ENCODE data around the gene TSKU.

Gene TSKU

GRCh38 chr11:76752321-76753143, 30.6 kb upstream of the TSKU start:
- no peak for DNase-seq (ENCODE audit: extremely low read depth in 1 of 2, low read depth in 1 of 2)

- no peak for DNase-seq (ENCODE audit: extremely low read depth in 1 of 2, low read depth in 1 of 2)
These were observed 29.7 kb upstream of the TSKU start for GRCh38 chr11:76753449-76753848.

- no peak for DNase-seq (ENCODE audit: extremely low read depth in 1 of 2, low read depth in 1 of 2)
These were observed 29.2 kb upstream of the TSKU start for GRCh38 chr11:76753950-76754349.

GRCh38 chr11:76756341-76756741, 26.8 kb upstream of the TSKU start:
- DNase-seq (ENCODE audit: extremely low read depth in 1 of 2, low read depth in 1 of 2): no peak

GRCh38 chr11:76758311-76758710, 24.8 kb upstream of the TSKU start:
- DNase-seq (ENCODE audit: extremely low read depth in 1 of 2, low read depth in 1 of 2): no peak

GRCh38 chr11:76759092-76759491, 24.1 kb upstream of the TSKU start:
- DNase-seq (ENCODE audit: extremely low read depth in 1 of 2, low read depth in 1 of 2): no peak

- no peak for DNase-seq (ENCODE audit: extremely low read depth in 1 of 2, low read depth in 1 of 2)
These were observed 23.6 kb upstream of the TSKU start for GRCh38 chr11:76759517-76759916.

GRCh38 chr11:76760236-76760635, 22.9 kb upstream of the TSKU start:
- no peak for DNase-seq (ENCODE audit: extremely low read depth in 1 of 2, low read depth in 1 of 2)

- DNase-seq (ENCODE audit: extremely low read depth in 1 of 2, low read depth in 1 of 2): no peak
These were observed 21.3 kb upstream of the TSKU start for GRCh38 chr11:76761718-76762355.

GRCh38 chr11:76762356-76762752, 20.8 kb upstream of the TSKU start:
- no peak for DNase-seq (ENCODE audit: extremely low read depth in 1 of 2, low read depth in 1 of 2)

- DNase-seq (ENCODE audit: extremely low read depth in 1 of 2, low read depth in 1 of 2): no peak
These were observed 20.1 kb upstream of the TSKU start for GRCh38 chr11:76762867-76763572.

- no peak for DNase-seq (ENCODE audit: extremely low read depth in 1 of 2, low read depth in 1 of 2)
These were observed 19.4 kb upstream of the TSKU start for GRCh38 chr11:76763573-76764346.

GRCh38 chr11:76764941-76765665, 18.1 kb upstream of the TSKU start:
- DNase-seq (ENCODE audit: extremely low read depth in 1 of 2, low read depth in 1 of 2): no peak

GRCh38 chr11:76765863-76766350, 17.2 kb upstream of the TSKU start:
- DNase-seq (ENCODE audit: extremely low read depth in 1 of 2, low read depth in 1 of 2): no peak

- DNase-seq (ENCODE audit: extremely low read depth in 1 of 2, low read depth in 1 of 2): no peak
These were observed 16.6 kb upstream of the TSKU start for GRCh38 chr11:76766521-76766920.

- DNase-seq (ENCODE audit: extremely low read depth in 1 of 2, low read depth in 1 of 2): no peak
These were observed 15.5 kb upstream of the TSKU start for GRCh38 chr11:76767659-76768058.

- no peak for DNase-seq (ENCODE audit: extremely low read depth in 1 of 2, low read depth in 1 of 2)
These were observed 14.9 kb upstream of the TSKU start for GRCh38 chr11:76768088-76768908.

- no peak for DNase-seq (ENCODE audit: extremely low read depth in 1 of 2, low read depth in 1 of 2)
These were observed 14.1 kb upstream of the TSKU start for GRCh38 chr11:76768909-76769560.
